HCT116 (cell line): ENCODE data around the gene HMSD. TPM values are rescaled to one million over a fixed set of nuclear protein-coding genes. Genes with fewer than 3 reads are reported as not detected.

Source experiments
- ATAC-seq: fragments of 200-7000 bp; cut with Tn5 transposase; 2 replicates; pipeline ENCODE4 v1.9.1; 2020; ENCODE audit warnings: mild to moderate bottlenecking, moderate library complexity
- BruUV-seq: library from RNA; stranded (reverse); fragments of 400-500 nt; replicated peaks from 2 replicates; lab custom pipeline; 2021; lab: Mats Ljungman, UMichigan
- CTCF ChIA-PET: fragments of 300-600 bp; sonication (Branson Sonifier 250); formaldehyde crosslinking; loops from one replicate; lab custom pipeline; 2021; ENCODE audit warnings: antibody characterized with exemption; lab: Charles Lee
- POLR2A ChIA-PET: fragments of 300-600, 350-600 bp; sonication (Branson Sonifier 250); formaldehyde crosslinking; loops from one replicate; lab custom pipeline; 2021; ENCODE audit warnings: antibody characterized with exemption; lab: Charles Lee
- RAD21 ChIA-PET, 2 experiments: fragments of 300-600 bp; sonication (Branson Sonifier 250); formaldehyde crosslinking; loops; one replicate each; lab custom pipeline; 2023; ENCODE audit warnings: low total read pairs in 2 of 2; ENCODE audit not compliant: uncharacterized antibody in 2 of 2, unreplicated experiment in 2 of 2, low non-redundant PET in 1 of 2; lab: Charles Lee
- DNase-seq: peaks from one replicate; pipeline ENCODE4 v3.0.0-alpha.2; 2010; ENCODE audit warnings: low read depth, low spot score
- H2AFZ ChIP-seq: fragments of 200-600 bp; shearing (Covaris generic), sonication (generic); 2 replicates; pipeline ENCODE4 v1.6.1; 2017; ENCODE audit warnings: low read depth, mixed run types, mixed read lengths, antibody characterized with exemption, low read length; ENCODE audit not compliant: poor library complexity, severe bottlenecking
- H3K27ac ChIP-seq: 2 replicates; pipeline ENCODE4 v1.5.1; 2012; ENCODE audit warnings: low read depth, low read length
- H3K27me3 ChIP-seq: fragments of 200-600 bp; sonication (generic); 2 replicates; pipeline ENCODE4 v1.6.1; 2016; ENCODE audit warnings: mixed run types, low read length, mixed read lengths; ENCODE audit not compliant: insufficient read depth
- H3K36me3 ChIP-seq, 2 experiments: fragments of 200-500 bp in 1 of 2; fragments of 200-600 bp in 1 of 2; sonication (Bioruptor generic) in 1 of 2; sonication (generic) in 1 of 2; 2 replicates each; pipeline versions ENCODE4 v1.5.1 to v1.6.1; 2014 to 2016; ENCODE audit warnings: low read length in 2 of 2, inconsistent platforms in 1 of 2, mixed read lengths in 1 of 2, mixed run types in 1 of 2; ENCODE audit not compliant: insufficient read depth in 2 of 2, control insufficient read depth in 1 of 2
- H3K4me1 ChIP-seq, 2 experiments: fragments of 200-600 bp in 1 of 2; sonication (generic) in 1 of 2; 2 replicates each; pipeline versions ENCODE4 v1.5.1 to v1.6.1; 2012 to 2017; ENCODE audit warnings: low read length in 2 of 2, inconsistent platforms in 1 of 2, mild to moderate bottlenecking in 1 of 2, mixed read lengths in 1 of 2, mixed run types in 1 of 2, moderate library complexity in 1 of 2; ENCODE audit not compliant: insufficient read depth in 2 of 2, control insufficient read depth in 1 of 2
- H3K4me2 ChIP-seq: fragments of 200-600 bp; sonication (generic); 2 replicates; pipeline ENCODE4 v1.6.1; 2017; ENCODE audit warnings: mixed run types, low read length, mixed read lengths
- H3K4me3 ChIP-seq, 2 experiments: fragments of 200-600 bp in 1 of 2; sonication (generic) in 1 of 2; replicated peaks in 1 of 2; 2 replicates each; pipeline ENCODE4 v1.5.1; 2011 to 2016; ENCODE audit warnings: low read length in 2 of 2, control low read depth in 1 of 2, low read depth in 1 of 2, mild to moderate bottlenecking in 1 of 2, mixed read lengths in 1 of 2, mixed run types in 1 of 2
- H3K79me2 ChIP-seq: fragments of 200-600 bp; sonication (generic); 2 replicates; pipeline ENCODE4 v1.6.1; 2017; ENCODE audit warnings: mild to moderate bottlenecking, mixed run types, low read length, moderate library complexity, mixed read lengths; ENCODE audit not compliant: insufficient read depth
- H3K9ac ChIP-seq: fragments of 200-600 bp; sonication (generic); 2 replicates; pipeline ENCODE4 v1.6.1; 2016; ENCODE audit warnings: low read length, mixed read lengths
- H3K9me2 ChIP-seq: fragments of 200-600 bp; sonication (generic), shearing (Covaris generic); 2 replicates; pipeline ENCODE4 v1.6.1; 2017; ENCODE audit warnings: mixed run types, mild to moderate bottlenecking, moderate library complexity; ENCODE audit not compliant: insufficient read depth
- H3K9me3 ChIP-seq, 2 experiments: fragments of 200-500 bp in 1 of 2; fragments of 200-600 bp in 1 of 2; sonication (Bioruptor generic) in 1 of 2; sonication (generic) in 1 of 2; 2 replicates each; pipeline ENCODE4 v1.6.1; 2014 to 2017; ENCODE audit warnings: low read length in 2 of 2, mixed read lengths in 2 of 2, inconsistent platforms in 1 of 2, low read depth in 1 of 2, mild to moderate bottlenecking in 1 of 2, mixed run types in 1 of 2, moderate library complexity in 1 of 2; ENCODE audit not compliant: control insufficient read depth in 1 of 2, insufficient read depth in 1 of 2
- H4K20me1 ChIP-seq: fragments of 200-600 bp; sonication (generic), shearing (Covaris generic); 2 replicates; pipeline ENCODE4 v1.6.1; 2017; ENCODE audit warnings: mixed run types, mild to moderate bottlenecking, moderate library complexity; ENCODE audit not compliant: insufficient read depth
- ATF3 ChIP-seq: IDR thresholded peaks from 2 replicates; pipeline ENCODE4 v1.6.1; 2012
- CBX3 ChIP-seq: IDR thresholded peaks from 2 replicates; pipeline ENCODE4 v1.6.1; 2012; ENCODE audit warnings: low read depth
- CEBPB ChIP-seq: IDR thresholded peaks from 2 replicates; pipeline ENCODE4 v1.6.1; 2012; ENCODE audit warnings: low read depth
- ELF1 ChIP-seq: IDR thresholded peaks from 2 replicates; pipeline ENCODE4 v1.6.1; 2012; ENCODE audit warnings: low read depth, borderline replicate concordance
- EZH2 ChIP-seq: fragments of 200-600 bp; sonication (generic); IDR thresholded peaks from 2 replicates; pipeline ENCODE4 v1.6.1; 2017; ENCODE audit warnings: antibody characterized with exemption, mixed run types
- EZH2phosphoT487 ChIP-seq: fragments of 200-600 bp; IDR thresholded peaks from 2 replicates; pipeline ENCODE4 v1.6.1; 2018; ENCODE audit warnings: antibody characterized with exemption, borderline replicate concordance
- FOSL1 ChIP-seq: IDR thresholded peaks from 2 replicates; pipeline ENCODE4 v1.6.1; 2012; ENCODE audit warnings: low read depth
- POLR2A ChIP-seq: IDR thresholded peaks from 2 replicates; pipeline ENCODE4 v1.7.0; 2011; ENCODE audit warnings: borderline replicate concordance; ENCODE audit not compliant: insufficient read depth, insufficient read length; ENCODE audit errors: extremely low read depth
- POLR2AphosphoS5 ChIP-seq: IDR thresholded peaks from 2 replicates; pipeline ENCODE4 v1.6.1; 2011; ENCODE audit warnings: mild to moderate bottlenecking, low read depth, low read length, moderate library complexity
- RAD21 ChIP-seq: IDR thresholded peaks from 2 replicates; pipeline ENCODE4 v1.6.1; 2012; ENCODE audit warnings: low read depth, mild to moderate bottlenecking
- SRF ChIP-seq: IDR thresholded peaks from 2 replicates; pipeline ENCODE4 v1.6.1; 2012; ENCODE audit warnings: low read depth
- TCF7L2 ChIP-seq: IDR thresholded peaks from 2 replicates; pipeline ENCODE4 v1.7.0; 2011; ENCODE audit warnings: borderline replicate concordance, inconsistent platforms; ENCODE audit not compliant: insufficient read depth, insufficient read length; ENCODE audit errors: extremely low read depth
- YY1 ChIP-seq: IDR thresholded peaks from 2 replicates; pipeline ENCODE4 v1.6.1; 2011; ENCODE audit warnings: low read length, low read depth, moderate library complexity, mild to moderate bottlenecking; ENCODE audit not compliant: insufficient replicate concordance; ENCODE audit errors: extremely low read depth
- ZFX ChIP-seq: fragments of 450-650 bp; IDR thresholded peaks from 2 replicates; pipeline ENCODE4 v1.6.1; 2017
- ZNF274 ChIP-seq: fragments of 200-500 bp; sonication (Bioruptor generic); IDR thresholded peaks from 2 replicates; pipeline ENCODE4 v1.6.1; 2014; ENCODE audit warnings: mild to moderate bottlenecking, low read depth, low read length, inconsistent platforms
- intact Hi-C: fragments of 100-400 bp; cut with micrococcal nuclease; formaldehyde crosslinking; loops from 2 replicates; pipeline ENCODE4 v1.10.0; 2022
- total RNA-seq: library from RNA; stranded (reverse); gene quantifications from one replicate; pipeline ENCODE4 v1.2.1, GENCODE V29; 2021; ENCODE audit not compliant: unreplicated experiment
- TF ChIP-seq, protein P1 (sequence below): IDR thresholded peaks from 2 replicates; pipeline ENCODE4 v1.6.1; 2012; ENCODE audit warnings: low read depth
- TF ChIP-seq, protein P2 (sequence below): IDR thresholded peaks from 2 replicates; pipeline ENCODE4 v1.6.1; 2012
- TF ChIP-seq, protein P3 (sequence below), 3 experiments: fragments of 200-600 bp in 1 of 3; sonication (generic) in 1 of 3; IDR thresholded peaks in 2 of 3; conservative IDR thresholded peaks in 1 of 3; 2 replicates each; pipeline ENCODE4 v1.5.1; 2012 to 2017; ENCODE audit warnings: low read depth in 2 of 3, low read length in 2 of 3, antibody characterized with exemption in 1 of 3, borderline replicate concordance in 1 of 3, control low read depth in 1 of 3, mild to moderate bottlenecking in 1 of 3, mixed read lengths in 1 of 3, mixed run types in 1 of 3, moderate library complexity in 1 of 3; ENCODE audit not compliant: insufficient read depth in 1 of 3

The HMSD gene
- total RNA-seq, 1 experiment from 2014 or later = 5.3 TPM

DNA sequence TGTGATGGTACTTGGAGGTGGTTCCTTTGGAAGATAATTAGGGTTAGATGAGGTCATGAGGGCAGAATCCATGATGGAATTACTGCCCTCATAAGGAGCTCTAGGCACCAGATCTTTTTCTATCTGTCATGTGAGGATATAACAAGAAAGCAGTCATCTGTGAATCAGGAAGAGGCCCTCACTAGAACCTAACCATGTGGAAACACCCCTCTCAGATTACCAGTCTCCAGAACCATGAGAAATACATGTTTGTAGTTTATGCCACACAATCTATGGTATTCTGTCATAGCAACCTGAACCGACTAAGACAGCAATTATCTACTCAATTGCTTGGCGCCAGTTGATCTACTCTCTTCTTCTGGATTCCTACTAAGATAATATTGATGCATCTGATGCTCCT, 43.7 kb upstream of the HMSD start:
- no peaks in the 10 kb centered on the region for H3K9me3 ChIP-seq
- H3K4me1 ChIP-seq = no peaks in the 10 kb centered on the region
- H3K36me3 ChIP-seq = no peaks in the 10 kb centered on the region
- H2AFZ ChIP-seq = no peak overlapping the region
- H3K27ac ChIP-seq = no peak overlapping the region
- H3K4me2 ChIP-seq = no peak overlapping the region
- no peaks in the 10 kb centered on the region for H3K9me2 ChIP-seq
- DNase-seq (no peak), ATAC-seq (no peak)
- intact Hi-C loops = no loop called here
- no peak for TF ChIP-seq RAD21
- no peak for TF ChIP-seq POLR2AphosphoS5
- no peak for TF ChIP-seq YY1
- no peak for TF ChIP-seq SRF
- TF ChIP-seq CEBPB = no peak
- TF ChIP-seq TCF7L2 = no peak
- TF ChIP-seq EZH2phosphoT487 = no peak
- TF ChIP-seq FOSL1 = no peak
- TF ChIP-seq, protein P1, sequence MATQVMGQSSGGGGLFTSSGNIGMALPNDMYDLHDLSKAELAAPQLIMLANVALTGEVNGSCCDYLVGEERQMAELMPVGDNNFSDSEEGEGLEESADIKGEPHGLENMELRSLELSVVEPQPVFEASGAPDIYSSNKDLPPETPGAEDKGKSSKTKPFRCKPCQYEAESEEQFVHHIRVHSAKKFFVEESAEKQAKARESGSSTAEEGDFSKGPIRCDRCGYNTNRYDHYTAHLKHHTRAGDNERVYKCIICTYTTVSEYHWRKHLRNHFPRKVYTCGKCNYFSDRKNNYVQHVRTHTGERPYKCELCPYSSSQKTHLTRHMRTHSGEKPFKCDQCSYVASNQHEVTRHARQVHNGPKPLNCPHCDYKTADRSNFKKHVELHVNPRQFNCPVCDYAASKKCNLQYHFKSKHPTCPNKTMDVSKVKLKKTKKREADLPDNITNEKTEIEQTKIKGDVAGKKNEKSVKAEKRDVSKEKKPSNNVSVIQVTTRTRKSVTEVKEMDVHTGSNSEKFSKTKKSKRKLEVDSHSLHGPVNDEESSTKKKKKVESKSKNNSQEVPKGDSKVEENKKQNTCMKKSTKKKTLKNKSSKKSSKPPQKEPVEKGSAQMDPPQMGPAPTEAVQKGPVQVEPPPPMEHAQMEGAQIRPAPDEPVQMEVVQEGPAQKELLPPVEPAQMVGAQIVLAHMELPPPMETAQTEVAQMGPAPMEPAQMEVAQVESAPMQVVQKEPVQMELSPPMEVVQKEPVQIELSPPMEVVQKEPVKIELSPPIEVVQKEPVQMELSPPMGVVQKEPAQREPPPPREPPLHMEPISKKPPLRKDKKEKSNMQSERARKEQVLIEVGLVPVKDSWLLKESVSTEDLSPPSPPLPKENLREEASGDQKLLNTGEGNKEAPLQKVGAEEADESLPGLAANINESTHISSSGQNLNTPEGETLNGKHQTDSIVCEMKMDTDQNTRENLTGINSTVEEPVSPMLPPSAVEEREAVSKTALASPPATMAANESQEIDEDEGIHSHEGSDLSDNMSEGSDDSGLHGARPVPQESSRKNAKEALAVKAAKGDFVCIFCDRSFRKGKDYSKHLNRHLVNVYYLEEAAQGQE = no peak
- no peak for TF ChIP-seq ELF1
- no peak for TF ChIP-seq POLR2A
- TF ChIP-seq EZH2 = no peak
- TF ChIP-seq ZFX = no peak
- TF ChIP-seq ZNF274 = no peak
- no peak for TF ChIP-seq ATF3
- TF ChIP-seq CBX3 = no peak
- TF ChIP-seq, protein P2, sequence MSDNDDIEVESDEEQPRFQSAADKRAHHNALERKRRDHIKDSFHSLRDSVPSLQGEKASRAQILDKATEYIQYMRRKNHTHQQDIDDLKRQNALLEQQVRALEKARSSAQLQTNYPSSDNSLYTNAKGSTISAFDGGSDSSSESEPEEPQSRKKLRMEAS = no peak
- TF ChIP-seq, protein P3, sequence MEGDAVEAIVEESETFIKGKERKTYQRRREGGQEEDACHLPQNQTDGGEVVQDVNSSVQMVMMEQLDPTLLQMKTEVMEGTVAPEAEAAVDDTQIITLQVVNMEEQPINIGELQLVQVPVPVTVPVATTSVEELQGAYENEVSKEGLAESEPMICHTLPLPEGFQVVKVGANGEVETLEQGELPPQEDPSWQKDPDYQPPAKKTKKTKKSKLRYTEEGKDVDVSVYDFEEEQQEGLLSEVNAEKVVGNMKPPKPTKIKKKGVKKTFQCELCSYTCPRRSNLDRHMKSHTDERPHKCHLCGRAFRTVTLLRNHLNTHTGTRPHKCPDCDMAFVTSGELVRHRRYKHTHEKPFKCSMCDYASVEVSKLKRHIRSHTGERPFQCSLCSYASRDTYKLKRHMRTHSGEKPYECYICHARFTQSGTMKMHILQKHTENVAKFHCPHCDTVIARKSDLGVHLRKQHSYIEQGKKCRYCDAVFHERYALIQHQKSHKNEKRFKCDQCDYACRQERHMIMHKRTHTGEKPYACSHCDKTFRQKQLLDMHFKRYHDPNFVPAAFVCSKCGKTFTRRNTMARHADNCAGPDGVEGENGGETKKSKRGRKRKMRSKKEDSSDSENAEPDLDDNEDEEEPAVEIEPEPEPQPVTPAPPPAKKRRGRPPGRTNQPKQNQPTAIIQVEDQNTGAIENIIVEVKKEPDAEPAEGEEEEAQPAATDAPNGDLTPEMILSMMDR (IDR thresholded peaks at IDR 0.05 in 2 of 3, conservative IDR thresholded peaks at IDR 0.05 in 1 of 3; ENCODE audit: borderline replicate concordance in 1 of 3, insufficient read depth in 1 of 3, low read depth in 2 of 3, low read length in 2 of 3) = no peak
- POLR2A ChIA-PET = no interaction called here
- no peaks in the 10 kb centered on the region for H3K79me2 ChIP-seq
- RAD21 ChIA-PET = no interaction called here
- H4K20me1 ChIP-seq = no peaks in the 10 kb centered on the region
- H3K4me3 ChIP-seq = no peak overlapping the region
- BruUV-seq = no TSS peak
- no peaks in the 10 kb centered on the region for H3K27me3 ChIP-seq
- CTCF ChIA-PET = no interaction called here
- no peak overlapping the region for H3K9ac ChIP-seq
